SK-MEL-5 (cell line): ENCODE data around the gene TMPRSS3. TPM values are rescaled to one million over a fixed set of nuclear protein-coding genes. Genes with fewer than 3 reads are reported as not detected.

ENCODE experiments used
- DNase-seq: peaks from one replicate; pipeline ENCODE4 v3.0.0-alpha.2; 2016; ENCODE audit warnings: low read depth, low spot score
- in situ Hi-C: cut with HindIII; loops from 2 replicates; pipeline ENCODE4 v1.10.0; 2016; ENCODE audit warnings: low sequenced_read_pairs, high pct_unique_total_duplicates, low pct_unique_long_range_greater_than_20kb
- total RNA-seq: library from RNA; depleted of rRNA; stranded (reverse); fragments of >200 nt; shearing (Covaris generic); gene quantifications from 2 replicates; pipeline ENCODE4 v1.2.3, GENCODE V29; 2014

Gene TMPRSS3
- total RNA-seq, 1 experiment from 2014 or later, result 0.34 TPM

DNA sequence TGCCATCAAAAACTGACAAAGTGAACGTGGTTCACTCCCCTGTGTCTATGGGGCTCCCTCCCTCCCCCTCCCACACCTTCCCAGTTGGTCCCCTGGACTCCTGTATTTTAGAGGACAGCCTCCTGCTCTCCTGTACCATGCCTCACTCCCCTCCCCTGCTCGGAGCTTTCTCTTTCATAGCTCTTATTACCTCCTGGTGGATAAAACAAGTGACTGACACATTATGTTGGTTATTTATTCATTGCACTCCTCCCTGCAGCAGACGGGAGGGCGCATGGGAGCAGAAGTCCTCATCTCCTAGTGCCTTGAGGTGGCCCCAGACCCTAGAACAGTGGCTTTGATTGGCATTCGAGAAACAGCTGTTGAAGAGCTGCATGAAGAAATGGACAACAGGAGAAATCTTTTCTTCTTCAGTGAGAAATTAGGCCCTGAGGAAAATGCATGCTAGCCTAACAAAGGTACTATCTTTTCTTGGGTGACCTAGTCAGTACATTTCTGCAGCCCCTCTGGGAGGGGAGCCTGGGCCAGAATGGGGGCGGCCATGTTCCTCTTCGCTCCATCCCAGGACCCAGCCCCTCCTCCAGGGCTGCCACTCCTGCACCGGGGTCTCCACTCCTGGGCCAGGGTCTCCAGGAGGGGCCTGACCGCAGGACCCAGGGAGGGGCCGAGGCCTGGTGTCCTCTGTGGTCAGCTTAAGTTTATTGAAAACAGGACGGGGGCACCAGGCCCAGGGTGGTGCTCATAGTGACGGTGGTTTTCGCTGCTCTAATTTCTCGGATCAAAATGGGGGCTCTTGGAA lies 28.3 kb downstream of the TMPRSS3 start:
- in situ Hi-C loops, result no loop called here
- DNase-seq, result no peak

DNA sequence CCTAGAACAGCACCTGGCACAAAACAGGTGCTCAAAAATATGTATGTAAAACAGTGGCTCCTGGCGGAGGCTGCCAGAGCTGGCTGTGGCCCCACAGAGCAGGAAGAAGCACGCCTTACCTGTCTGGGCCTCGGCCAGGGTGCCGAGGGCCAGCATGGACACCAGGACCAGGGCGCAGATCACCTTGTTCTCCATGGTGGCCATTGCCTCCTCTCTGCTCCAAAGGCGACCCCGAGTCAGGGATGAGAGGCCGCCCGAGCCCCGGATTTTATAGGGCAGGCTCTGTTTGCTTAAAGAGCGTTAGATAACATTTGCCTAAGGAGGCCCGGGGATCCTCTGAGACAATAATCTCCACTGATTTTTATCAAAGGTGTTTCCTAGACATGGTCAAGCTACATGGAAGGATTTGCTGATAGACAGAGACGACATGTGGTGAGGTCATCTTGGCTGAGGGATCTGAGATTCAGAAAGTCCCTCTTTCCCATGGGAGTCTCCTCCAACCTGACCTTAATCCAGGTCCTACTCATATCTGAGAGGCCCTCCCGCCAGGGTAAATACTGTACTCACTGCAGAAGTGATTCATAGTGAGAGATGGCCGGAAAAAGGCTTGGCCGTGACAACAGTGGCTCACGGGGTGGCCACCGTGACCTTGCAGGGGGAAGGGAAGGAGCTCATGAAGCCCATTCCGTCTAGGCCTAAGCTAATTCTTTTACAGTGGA lies 29.4 kb downstream of the TMPRSS3 start, which contains the start of gene TFF1:
TSS of gene TFF1 (minus strand) at position 244 of the 719 bp plus-strand sequence. CDS start at position 204, 40 bp downstream.
- no peak for DNase-seq
- in situ Hi-C loops, result no loop called here

- in situ Hi-C loops, result no loop called here
- DNase-seq, result no peak
Measured at GRCh38 chr21:42365770-42366169, 30.1 kb downstream of the TMPRSS3 start.

DNA sequence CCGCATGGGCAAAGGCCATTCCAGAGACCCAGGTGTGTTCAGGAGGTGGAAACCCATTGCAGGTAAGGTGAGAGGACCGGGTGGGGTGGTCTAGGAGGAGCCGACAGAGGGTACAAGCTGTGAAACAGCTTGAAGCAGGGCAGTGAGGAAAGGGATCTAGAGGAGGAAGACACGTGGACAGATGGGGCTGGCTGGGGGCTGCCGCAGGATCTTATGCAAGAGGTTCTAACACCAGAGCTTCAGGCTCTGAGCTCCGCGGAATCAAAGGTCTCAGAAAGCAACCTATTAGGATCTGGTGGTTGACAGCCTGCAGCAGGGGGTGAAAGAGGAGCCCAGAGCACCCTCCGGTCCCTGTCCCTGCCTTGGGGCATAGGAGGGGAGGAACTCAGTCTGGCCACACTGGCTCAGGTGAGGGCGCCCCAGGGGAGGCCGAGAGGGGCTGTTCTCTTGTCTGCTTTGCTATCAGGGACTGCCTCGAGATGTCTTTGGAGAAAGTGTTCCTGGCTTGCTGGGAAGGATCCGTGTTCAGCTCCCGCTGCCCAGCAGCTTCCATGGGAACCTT lies 31.5 kb downstream of the TMPRSS3 start:
- in situ Hi-C loops, result no loop called here
- DNase-seq, result no peak

- in situ Hi-C loops, result no loop called here
- no peak for DNase-seq
Measured at GRCh38 chr21:42363312-42363711, 32.5 kb downstream of the TMPRSS3 start.

- DNase-seq, result no peak
- in situ Hi-C loops, result no loop called here
Measured at GRCh38 chr21:42362700-42363099, 33.2 kb downstream of the TMPRSS3 start.

DNA sequence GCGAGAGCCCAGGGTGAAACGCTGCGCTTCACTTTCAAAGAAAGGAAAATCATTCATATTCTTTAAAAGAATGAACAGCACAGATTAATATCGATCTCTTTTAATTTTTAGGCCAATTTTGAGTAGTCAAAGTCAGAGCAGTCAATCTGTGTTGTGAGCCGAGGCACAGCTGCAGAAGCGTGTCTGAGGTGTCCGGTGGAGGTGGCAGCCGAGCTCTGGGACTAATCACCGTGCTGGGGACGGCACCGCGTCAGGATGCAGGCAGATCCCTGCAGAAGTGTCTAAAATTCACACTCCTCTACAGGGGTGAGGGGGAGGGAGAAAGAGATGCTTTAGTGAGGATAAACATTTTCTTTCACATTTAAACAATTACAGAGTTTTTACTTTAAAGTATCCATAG lies 33.7 kb downstream of the TMPRSS3 start:
- no peak for DNase-seq
- in situ Hi-C loops, result no loop called here

DNA sequence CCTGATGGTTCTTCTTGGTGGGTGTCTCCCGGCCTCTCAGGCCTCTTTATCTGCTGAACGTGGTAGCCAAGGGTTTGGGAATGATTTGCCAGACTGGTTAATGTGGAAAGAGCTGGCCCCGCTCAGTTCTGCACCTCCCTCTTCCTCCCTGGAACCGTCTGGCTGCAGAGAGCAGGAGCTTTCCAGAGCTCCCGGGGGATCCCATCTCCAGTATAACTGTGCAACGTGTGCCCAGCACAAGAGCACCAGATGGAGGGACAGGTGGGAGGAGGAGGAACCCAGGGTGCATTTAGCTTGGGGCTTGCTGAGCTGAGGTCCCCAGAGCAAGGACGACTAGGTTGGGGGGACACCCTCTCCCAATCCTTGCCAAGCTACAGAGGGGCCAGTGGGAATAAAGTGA lies 34.6 kb downstream of the TMPRSS3 start:
- no peak for DNase-seq

DNA sequence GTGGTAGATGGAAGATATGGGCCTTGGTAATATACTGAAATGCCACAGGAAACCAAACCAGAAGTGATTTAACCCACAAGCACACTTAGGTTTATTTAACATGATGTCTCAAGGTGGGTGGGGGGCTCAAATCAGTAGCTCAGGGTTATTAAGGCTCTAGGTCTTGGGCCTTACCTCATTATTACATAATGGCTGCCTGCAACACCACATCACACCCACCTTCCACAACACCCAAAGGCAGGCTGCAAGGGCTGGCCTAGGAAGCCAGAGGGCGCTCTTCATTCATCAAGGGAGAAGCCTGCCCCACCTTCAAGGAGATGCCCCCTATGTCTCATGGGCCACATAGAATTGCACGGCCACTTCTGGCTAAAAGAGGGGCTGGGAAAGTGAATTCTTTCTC lies 35.5 kb downstream of the TMPRSS3 start:
- no peak for DNase-seq
- in situ Hi-C loops, result no loop called here

More for the DNA sequence above, 34.6 kb downstream of the TMPRSS3 start:
- in situ Hi-C loops, result no loop called here

- peak; percentile 5 for DNase-seq
- in situ Hi-C loops, result no loop called here
Measured at GRCh38 chr21:42358937-42359336, 36.9 kb downstream of the TMPRSS3 start.

DNA sequence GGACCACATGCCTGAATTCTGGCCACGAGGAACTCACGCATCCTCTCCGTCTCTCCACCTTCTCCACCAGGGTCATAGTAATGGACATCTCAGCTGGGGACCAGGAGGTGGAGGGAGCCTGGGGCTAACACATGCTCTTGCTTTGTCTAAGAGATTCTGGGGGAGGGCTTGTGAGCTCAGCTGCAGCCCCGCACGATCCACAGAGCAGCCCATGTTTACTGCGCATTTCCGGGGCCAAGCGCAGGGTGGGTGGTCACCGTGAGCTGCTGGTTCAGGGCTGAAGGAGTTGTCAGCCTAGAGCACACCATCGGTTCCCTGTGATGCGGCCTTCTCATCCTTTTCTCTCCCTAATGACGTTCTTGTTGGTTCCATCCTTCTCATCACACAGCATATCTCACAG lies 37.6 kb downstream of the TMPRSS3 start:
- in situ Hi-C loops, result no loop called here
- no peak for DNase-seq

DNA sequence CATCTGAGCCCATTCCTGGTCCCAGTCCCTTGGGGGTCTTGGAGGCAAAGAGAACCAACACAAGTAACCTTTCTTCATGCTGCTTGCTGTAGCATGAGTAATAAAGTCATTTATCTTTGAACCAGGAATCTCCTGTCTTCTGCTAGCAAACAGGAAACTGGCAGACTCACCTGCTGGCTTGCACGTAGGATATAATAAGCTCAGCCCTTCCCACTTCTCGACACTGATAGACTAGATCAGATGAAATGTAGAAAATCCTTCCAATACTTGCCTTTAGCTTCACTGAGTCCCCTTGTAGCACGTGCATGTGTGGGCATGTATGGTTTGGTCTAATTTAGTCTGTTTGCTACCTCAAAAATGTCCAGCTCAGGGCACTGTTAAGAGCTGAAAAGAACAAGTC lies 38.5 kb downstream of the TMPRSS3 start:
- in situ Hi-C loops, result no loop called here

GRCh38 chr21:42356650-42357049 lies 39.2 kb downstream of the TMPRSS3 start:
- in situ Hi-C loops, result no loop called here
- no peak for DNase-seq

More for the DNA sequence above, 38.5 kb downstream of the TMPRSS3 start:
- DNase-seq, result no peak

DNA sequence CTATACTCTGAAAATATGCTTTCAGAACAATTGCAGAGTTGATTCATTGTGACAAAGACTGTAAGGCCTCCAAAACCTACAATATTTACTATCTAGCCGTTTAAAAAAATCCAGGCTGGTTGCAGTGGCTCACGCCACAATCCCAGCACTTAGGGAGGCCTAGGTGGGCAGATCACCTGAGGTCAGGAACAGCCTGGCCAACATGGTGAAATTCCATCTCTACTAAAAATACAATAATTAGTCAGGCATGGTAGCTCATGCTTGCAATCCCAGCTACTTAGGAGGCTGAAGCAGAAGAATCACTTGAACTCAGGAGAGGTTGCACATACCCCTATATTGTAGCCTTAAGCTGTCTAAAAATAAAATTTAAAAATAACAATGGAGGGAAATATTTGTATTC lies 39.8 kb downstream of the TMPRSS3 start:
- in situ Hi-C loops, result no loop called here
- DNase-seq, result no peak

DNA sequence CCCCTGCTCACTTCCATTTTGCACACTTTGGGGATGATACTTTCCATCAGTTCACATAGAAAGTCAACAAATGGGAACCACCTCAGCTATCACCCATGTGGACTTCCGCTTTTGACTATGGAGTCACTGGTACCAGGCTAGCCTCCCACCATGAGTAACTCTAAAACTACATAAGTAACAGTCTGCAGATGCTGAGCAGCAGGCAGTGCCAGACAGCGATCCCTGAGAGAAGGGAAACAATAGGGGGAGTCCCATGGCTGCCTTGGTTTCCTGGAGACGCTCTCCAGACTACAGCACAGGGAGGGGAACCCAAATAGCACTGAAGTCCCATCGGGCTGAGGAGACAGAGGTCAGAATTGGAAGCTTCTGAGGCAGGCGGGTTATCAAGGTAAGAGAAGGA lies 42.2 kb downstream of the TMPRSS3 start:
- no peak for DNase-seq
- in situ Hi-C loops, result no loop called here

DNA sequence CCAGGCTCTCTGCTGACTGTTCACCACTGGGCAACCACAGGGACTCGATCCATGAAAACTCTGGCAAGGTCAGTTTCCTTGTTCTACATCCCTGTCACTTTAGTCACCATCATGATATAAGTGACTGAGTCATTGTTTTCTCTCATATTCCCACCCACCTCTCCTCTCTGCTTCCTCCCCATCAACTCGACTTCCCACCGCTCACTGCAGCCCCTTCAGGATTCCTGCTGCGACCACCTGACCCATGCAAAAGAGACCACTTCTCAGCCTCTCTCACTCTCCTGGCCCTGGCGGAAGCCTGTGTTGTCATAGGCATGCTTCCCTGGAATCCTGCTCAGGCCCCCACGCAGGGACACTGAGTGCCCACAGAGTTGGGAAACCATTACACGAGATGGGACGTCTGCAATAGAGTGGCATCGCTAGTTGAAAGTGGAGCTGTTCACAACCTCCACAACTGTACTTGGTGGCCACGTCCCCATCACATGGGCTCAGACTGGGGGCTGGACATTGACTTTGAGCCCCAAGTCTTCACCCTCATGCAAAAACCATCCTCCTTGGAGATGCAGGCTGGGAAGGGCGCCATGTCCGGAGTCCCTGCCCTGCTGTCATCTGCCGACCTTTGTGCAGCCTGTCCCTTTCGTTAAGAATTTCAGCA lies 43.3 kb downstream of the TMPRSS3 start:
- in situ Hi-C loops, result no loop called here

GRCh38 chr21:42351626-42352440 lies 44.0 kb downstream of the TMPRSS3 start:
- DNase-seq, result no peak
- in situ Hi-C loops, result no loop called here

More for the DNA sequence above, 43.3 kb downstream of the TMPRSS3 start:
- no peak for DNase-seq
